Skeletal muscle tissue (tissue), 4 donors: ENCODE measurements around the gene OASL. TPM values are rescaled to one million over a fixed set of nuclear protein-coding genes. Genes with fewer than 3 reads are reported as not detected.

ENCODE experiments used
- H3K27ac ChIP-seq: one replicate; pipeline ENCODE4 v1.7.0; 2013; ENCODE audit warnings: mild to moderate bottlenecking, low read depth, low read length, inconsistent platforms
- H3K27me3 ChIP-seq, 3 donors: one replicate each; pipeline ENCODE4 v1.7.0; 2013; ENCODE audit warnings: low read length in 3 of 3; ENCODE audit not compliant: control insufficient read depth in 3 of 3, insufficient read depth in 3 of 3
- H3K36me3 ChIP-seq, 3 donors: one replicate each; pipeline ENCODE4 v1.7.0; 2013; ENCODE audit warnings: low read length in 3 of 3; ENCODE audit not compliant: control insufficient read depth in 3 of 3, insufficient read depth in 3 of 3
- H3K4me1 ChIP-seq, 3 donors: one replicate each; pipeline ENCODE4 v1.7.0; 2013; ENCODE audit warnings: low read length in 3 of 3, mild to moderate bottlenecking in 3 of 3; ENCODE audit not compliant: control insufficient read depth in 3 of 3, insufficient read depth in 3 of 3
- H3K4me3 ChIP-seq, 3 donors: one replicate each; pipeline ENCODE4 v1.7.0; 2013; ENCODE audit warnings: low read length in 3 of 3
- H3K9ac ChIP-seq, 3 donors: one replicate each; pipeline ENCODE4 v1.7.0; 2013; ENCODE audit warnings: low read length in 3 of 3, mild to moderate bottlenecking in 3 of 3, moderate library complexity in 2 of 3, low read depth in 1 of 3
- H3K9me3 ChIP-seq, 3 donors: one replicate each; pipeline ENCODE4 v1.7.0; 2013; ENCODE audit warnings: low read length in 3 of 3; ENCODE audit not compliant: control insufficient read depth in 3 of 3
- total RNA-seq: library from RNA; depleted of rRNA; stranded (reverse); fragments of >200 nt; gene quantifications from one replicate; pipeline ENCODE4 v1.2.3, GENCODE V29; 2014
- donor health status: Osteomylitis.

The OASL gene
- total RNA-seq, 1 donor from 2014 or later = not detected

- H3K27ac ChIP-seq = peak within 1 kb of the TSS; percentile 53
- H3K27me3 ChIP-seq = no peaks in the 10 kb centered on the region
- H3K9me3 ChIP-seq = no peaks in the 10 kb centered on the region
Observed at GRCh38 chr12:121015825-121016766, 22.9 kb downstream of the OASL start, which contains the start of gene C12orf43. C12orf43 (minus strand) TSS chr12:121016487; CDS start chr12:121016474, 13 bp downstream.

GRCh38 chr12:121013715-121014114 is 25.3 kb downstream of the OASL start:
- peaks cover 24 to 34% (median 25%) of the 10 kb centered on the region in 3 donors for H3K36me3 ChIP-seq
- no peaks in the 10 kb centered on the region for H3K27me3 ChIP-seq
- H3K27ac ChIP-seq = no peak overlapping the region
- no peak overlapping the region for H3K4me3 ChIP-seq
- H3K9me3 ChIP-seq = no peaks in the 10 kb centered on the region
- H3K9ac ChIP-seq = no peak overlapping the region
- H3K4me1 ChIP-seq = peaks cover 6 to 7% (median 6%) of the 10 kb centered on the region in 3 donors

More at GRCh38 chr12:121015825-121016766, 22.9 kb downstream of the OASL start, which contains the start of gene C12orf43:
- peaks cover 6 to 7% (median 6%) of the 10 kb centered on the region in 3 donors for H3K4me1 ChIP-seq
- H3K36me3 ChIP-seq = peaks cover 8 to 14% (median 8%) of the 10 kb centered on the region in 3 donors
- peak within 1 kb of the TSS; percentile 88 to 96 (median 91) for H3K9ac ChIP-seq
- H3K4me3 ChIP-seq = peak within 1 kb of the TSS; percentile 97 to 100 (median 99)

DNA sequence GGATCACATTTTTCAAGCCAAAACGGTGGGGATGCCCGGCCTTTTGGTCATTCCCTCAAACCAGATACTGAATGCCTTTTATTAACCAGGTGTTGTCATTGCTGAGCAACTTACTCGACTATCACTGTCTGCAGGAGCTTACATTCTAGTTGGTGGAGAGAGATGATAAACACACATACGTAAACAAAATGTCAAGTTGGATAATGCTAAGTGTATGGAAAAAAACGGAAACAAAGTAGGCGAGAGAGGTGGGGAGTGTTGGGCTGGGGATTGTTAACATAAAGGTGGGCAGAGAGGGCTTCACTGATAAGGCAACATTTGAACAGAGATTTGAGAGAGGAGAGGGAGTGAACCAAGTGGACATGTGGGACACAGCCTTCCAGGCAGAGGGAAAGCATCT is 27.2 kb downstream of the OASL start:
- H3K36me3 ChIP-seq = peaks cover 29 to 47% (median 38%) of the 10 kb centered on the region in 3 donors
- no peaks in the 10 kb centered on the region for H3K9me3 ChIP-seq
- no peak overlapping the region for H3K27ac ChIP-seq
- H3K4me1 ChIP-seq = peaks cover 6 to 7% (median 6%) of the 10 kb centered on the region in 3 donors
- H3K4me3 ChIP-seq = no peak overlapping the region
- H3K27me3 ChIP-seq = no peaks in the 10 kb centered on the region
- no peak overlapping the region for H3K9ac ChIP-seq

GRCh38 chr12:121010860-121011259 is 28.2 kb downstream of the OASL start:
- peaks cover 29 to 47% (median 45%) of the 10 kb centered on the region in 3 donors for H3K36me3 ChIP-seq

GRCh38 chr12:121009741-121010140 is 29.3 kb downstream of the OASL start:
- Histone ChIP-seq H3K27ac (no peak overlapping the region), H3K27me3 (no peaks in the 10 kb centered on the region), H3K9ac (no peak overlapping the region), H3K4me1 (no peaks in the 10 kb centered on the region), H3K9me3 (no peaks in the 10 kb centered on the region), H3K36me3 (peaks cover 36 to 53% (median 53%) of the 10 kb centered on the region in 3 donors), H3K4me3 (no peak overlapping the region)

More at GRCh38 chr12:121010860-121011259, 28.2 kb downstream of the OASL start:
- Histone ChIP-seq H3K4me3 (no peak overlapping the region), H3K9ac (no peak overlapping the region), H3K4me1 (peaks cover 4 to 5% (median 4%) of the 10 kb centered on the region in 3 donors), H3K27ac (no peak overlapping the region), H3K9me3 (no peaks in the 10 kb centered on the region), H3K27me3 (no peaks in the 10 kb centered on the region)

DNA sequence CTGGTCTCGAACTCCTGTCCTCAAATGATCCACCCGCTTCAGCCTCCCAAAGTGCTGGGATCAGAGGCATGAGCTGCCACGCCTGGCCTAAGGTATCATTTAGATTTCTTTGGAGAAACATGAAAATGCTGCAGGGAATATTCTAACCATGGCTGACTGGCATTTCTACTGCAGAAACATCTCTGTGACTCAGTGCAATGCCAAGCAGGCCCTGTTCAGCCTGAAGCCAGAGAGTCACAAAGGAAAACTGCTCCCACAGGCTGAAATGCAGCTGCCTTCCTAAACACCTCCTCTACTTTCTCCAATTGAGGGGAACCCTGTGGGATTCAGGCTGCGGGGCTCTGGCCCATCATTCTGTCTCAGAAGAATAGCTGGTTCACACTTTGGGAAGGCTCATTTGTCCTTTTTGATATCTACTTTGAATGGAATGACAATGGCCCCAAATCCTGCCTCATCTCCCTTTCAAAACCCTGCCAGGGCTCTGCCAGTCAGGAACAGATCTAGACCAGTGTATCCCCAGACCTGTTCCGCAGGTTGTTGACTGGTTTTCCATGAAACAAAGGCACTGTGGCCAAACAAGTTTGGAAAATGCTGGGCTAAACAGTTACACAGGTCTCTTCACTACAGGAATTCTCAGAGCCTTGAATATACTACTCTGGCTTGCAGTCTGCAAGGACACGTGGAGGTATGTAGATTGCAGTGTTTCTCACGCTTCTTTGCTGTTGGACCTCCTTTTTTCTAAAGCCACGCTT is 30.5 kb downstream of the OASL start:
- Histone ChIP-seq H3K9me3 (no peaks in the 10 kb centered on the region), H3K36me3 (peaks cover 48 to 65% (median 65%) of the 10 kb centered on the region in 3 donors)

DNA sequence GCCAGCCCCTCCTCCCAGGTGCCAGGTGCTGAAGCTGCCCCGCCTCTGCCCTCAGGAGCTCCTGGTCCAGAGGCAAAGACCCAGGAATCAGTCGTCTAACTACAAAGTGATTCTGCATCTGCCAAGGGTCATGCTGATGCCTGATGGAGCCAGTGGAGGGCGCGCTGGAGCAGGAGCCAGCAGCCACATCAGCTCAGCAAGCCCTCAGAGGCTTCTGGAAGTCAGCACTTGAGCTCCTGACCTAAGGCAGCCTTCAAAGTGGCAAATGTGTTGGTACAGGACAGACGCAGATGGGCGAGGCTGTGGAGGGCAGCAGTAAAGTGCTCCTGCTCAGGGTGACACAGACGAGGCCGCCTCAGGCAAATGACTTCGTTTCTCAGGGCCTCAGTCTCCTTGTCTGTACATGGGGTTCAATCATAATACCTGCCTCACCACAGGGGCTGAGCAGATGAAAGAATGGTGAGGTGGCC is 33.7 kb downstream of the OASL start:
- Histone ChIP-seq H3K27ac (no peak overlapping the region), H3K36me3 (peaks cover 49 to 57% (median 56%) of the 10 kb centered on the region in 3 donors), H3K4me1 (no peaks in the 10 kb centered on the region), H3K27me3 (no peaks in the 10 kb centered on the region), H3K9ac (no peak overlapping the region), H3K9me3 (no peaks in the 10 kb centered on the region), H3K4me3 (no peak overlapping the region)

More for the DNA sequence above, 30.5 kb downstream of the OASL start:
- H3K4me3 ChIP-seq = no peak overlapping the region
- no peaks in the 10 kb centered on the region for H3K4me1 ChIP-seq
- H3K27ac ChIP-seq = no peak overlapping the region
- no peaks in the 10 kb centered on the region for H3K27me3 ChIP-seq
- H3K9ac ChIP-seq = no peak overlapping the region

DNA sequence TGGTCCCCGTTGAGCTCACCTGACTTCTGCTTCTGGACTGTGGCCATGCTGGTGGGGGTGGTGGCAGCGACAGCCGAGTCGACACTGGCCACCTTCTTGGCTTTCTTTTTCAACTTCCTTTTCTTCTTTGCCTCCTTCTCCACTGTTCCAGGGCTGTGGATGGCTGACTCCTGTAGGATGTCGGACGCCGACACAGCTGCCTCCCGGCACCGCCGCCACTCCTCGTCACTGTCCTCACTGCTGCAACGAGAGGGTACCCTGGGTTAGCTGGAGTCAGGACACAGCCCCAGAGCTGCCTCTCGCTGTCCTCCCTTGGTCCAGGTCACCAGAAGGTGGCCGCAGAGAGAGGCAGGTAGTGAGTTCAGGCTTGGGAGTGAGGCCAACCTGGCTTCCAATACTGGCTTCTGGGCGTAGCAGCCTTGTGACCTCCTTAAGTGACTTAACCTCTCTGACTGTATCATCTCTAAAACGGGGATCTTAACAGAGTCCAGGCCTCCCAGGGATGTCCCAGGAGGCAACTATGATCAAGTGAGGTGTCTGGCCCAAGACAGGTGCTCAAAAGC is 34.7 kb downstream of the OASL start:
- no peaks in the 10 kb centered on the region for H3K4me1 ChIP-seq
- peaks cover 0 to 3% (median 0%) of the 10 kb centered on the region in 3 donors for H3K27me3 ChIP-seq
- H3K27ac ChIP-seq = no peak overlapping the region
- peaks cover 41 to 51% (median 48%) of the 10 kb centered on the region in 3 donors for H3K36me3 ChIP-seq
- no peaks in the 10 kb centered on the region for H3K9me3 ChIP-seq
- no peak overlapping the region for H3K9ac ChIP-seq
- H3K4me3 ChIP-seq = no peak overlapping the region

- Histone ChIP-seq H3K4me1 (no peaks in the 10 kb centered on the region), H3K4me3 (no peak overlapping the region), H3K27ac (no peak overlapping the region), H3K27me3 (peaks cover 3 to 10% (median 6%) of the 10 kb centered on the region in 3 donors), H3K9ac (no peak overlapping the region), H3K9me3 (no peaks in the 10 kb centered on the region), H3K36me3 (peaks cover 39 to 46% (median 41%) of the 10 kb centered on the region in 3 donors)
Observed at GRCh38 chr12:121003650-121004049, 35.4 kb downstream of the OASL start.
